K562 (cell line): ENCODE data around the gene MRPL40. TPM values are rescaled to one million over a fixed set of nuclear protein-coding genes. Genes with fewer than 3 reads are reported as not detected.

ENCODE experiments used
- ARHGAP35 ChIP-seq: fragments of 450-650 bp; IDR thresholded peaks from 2 replicates; pipeline ENCODE4 v1.6.1; 2018; ENCODE audit not compliant: partially characterized antibody
- EP400 ChIP-seq: fragments of 450-650 bp; IDR thresholded peaks from 2 replicates; pipeline ENCODE4 v1.6.1; 2017; ENCODE audit warnings: antibody characterized with exemption, mild to moderate bottlenecking, moderate library complexity
- ESRRA ChIP-seq: fragments of 450-650 bp; IDR thresholded peaks from 2 replicates; pipeline ENCODE4 v1.6.1; 2014; ENCODE audit warnings: low read depth, mild to moderate bottlenecking, moderate library complexity, borderline replicate concordance
- MYNN ChIP-seq, 2 experiments: sonication (generic); formaldehyde crosslinking in 1 of 2; IDR thresholded peaks; 2 replicates each; pipeline versions ENCODE4 v1.5.0 to v1.6.1; 2016 to 2020; ENCODE audit warnings: antibody characterized with exemption in 1 of 2, missing genetic modification reagents in 1 of 2
- POLR2AphosphoS2 ChIP-seq: IDR thresholded peaks from 2 replicates; pipeline ENCODE4 v1.6.1; 2012; ENCODE audit warnings: low read length, improper control_type of control experiment
- PTRF ChIP-seq: fragments of 450-650 bp; IDR thresholded peaks from 2 replicates; pipeline ENCODE4 v1.6.1; 2016; ENCODE audit warnings: mild to moderate bottlenecking, missing genetic modification characterization, missing compliant biosample characterization
- SIN3A ChIP-seq, 2 experiments: fragments of 150-350 bp in 1 of 2; IDR thresholded peaks; 2 replicates each; pipeline ENCODE4 v1.6.1; 2011 to 2016; ENCODE audit warnings: borderline replicate concordance in 2 of 2, low read depth in 2 of 2, low read length in 2 of 2, mild to moderate bottlenecking in 2 of 2, moderate library complexity in 2 of 2; ENCODE audit not compliant: control insufficient read depth in 1 of 2
- WHSC1 ChIP-seq: IDR thresholded peaks from one replicate; pipeline ENCODE4 v1.6.1; 2012; ENCODE audit warnings: low read length, control low read depth, inconsistent platforms
- ZNF197 ChIP-seq: fragments of 200-800 bp; sonication (Bioruptor generic); IDR thresholded peaks from 2 replicates; pipeline ENCODE4 v1.6.1; 2016; ENCODE audit warnings: low read depth, missing genetic modification characterization, missing compliant biosample characterization
- ZNF699 ChIP-seq: fragments of 250-450 bp; sonication (Bioruptor Pico); IDR thresholded peaks from 2 replicates; pipeline ENCODE4 v1.8.0; 2021; ENCODE audit warnings: mild to moderate bottlenecking, moderate library complexity; ENCODE audit not compliant: insufficient replicate concordance
- ZZZ3 ChIP-seq: fragments of 450-650 bp; IDR thresholded peaks from 2 replicates; pipeline ENCODE4 v1.6.1; 2016; ENCODE audit warnings: antibody characterized with exemption, mild to moderate bottlenecking, moderate library complexity
- polyA plus RNA-seq, 8 experiments: library from polyadenylated mRNA; depleted of rRNA in 4 of 8; stranded (reverse) in 5 of 8; unstranded in 3 of 8; fragments of >200 nt; fragmentation: Nextera tagmentation in 2 of 8; fragmentation: Illumina TruSeq in 1 of 8; extraction: Ambion mirVana in 2 of 8; extraction: Trizol in 1 of 8; gene quantifications; 2 replicates each; pipeline versions ENCODE4 v1.2.1 to v1.2.3, GENCODE V29; 2011 to 2014; ENCODE audit warnings: inconsistent platforms in 1 of 8, missing spikeins in 1 of 8
- total RNA-seq, 7 experiments: library from RNA; depleted of rRNA in 6 of 7; stranded (reverse); fragments of >200 nt in 6 of 7; fragmentation: Illumina TruSeq in 2 of 7; extraction: Trizol in 2 of 7; gene quantifications; 2 replicates each; pipeline versions ENCODE4 v1.2.1 to v1.2.3, GENCODE V29; 2011 to 2021; ENCODE audit warnings: low replicate concordance in 1 of 7
- TF ChIP-seq, protein P1 (sequence below), 2 experiments: fragments of 150-350 bp in 1 of 2; IDR thresholded peaks; 2 replicates each; pipeline ENCODE4 v1.6.1; 2012 to 2016; ENCODE audit warnings: low read depth in 2 of 2, low read length in 2 of 2, mild to moderate bottlenecking in 1 of 2, moderate library complexity in 1 of 2
- TF ChIP-seq, protein P2 (sequence below): fragments of 450-650 bp; formaldehyde crosslinking; IDR thresholded peaks from 2 replicates; pipeline ENCODE4 v1.4.0; 2020; ENCODE audit warnings: mild to moderate bottlenecking
- TF ChIP-seq, protein P3 (sequence below), 2 experiments: fragments of 450-650 bp in 1 of 2; IDR thresholded peaks; 2 replicates each; pipeline ENCODE4 v1.6.1; 2011 to 2017; ENCODE audit warnings: low read depth in 2 of 2, antibody characterized with exemption in 1 of 2, borderline replicate concordance in 1 of 2, low read length in 1 of 2, mild to moderate bottlenecking in 1 of 2, mixed read lengths in 1 of 2; ENCODE audit not compliant: control insufficient read depth in 1 of 2
- TF ChIP-seq, protein P4 (sequence below): conservative IDR thresholded peaks from 2 replicates; pipeline ENCODE4 v1.6.1; 2011; ENCODE audit warnings: low read depth, mild to moderate bottlenecking, low read length; ENCODE audit not compliant: control insufficient read depth

Gene MRPL40
- total and polyA plus RNA-seq, 9 of the 15 experiments (the other 6 are each of a cell fraction or from before 2014, with no cell fraction given): 132 to 652 (median 208) TPM

DNA sequence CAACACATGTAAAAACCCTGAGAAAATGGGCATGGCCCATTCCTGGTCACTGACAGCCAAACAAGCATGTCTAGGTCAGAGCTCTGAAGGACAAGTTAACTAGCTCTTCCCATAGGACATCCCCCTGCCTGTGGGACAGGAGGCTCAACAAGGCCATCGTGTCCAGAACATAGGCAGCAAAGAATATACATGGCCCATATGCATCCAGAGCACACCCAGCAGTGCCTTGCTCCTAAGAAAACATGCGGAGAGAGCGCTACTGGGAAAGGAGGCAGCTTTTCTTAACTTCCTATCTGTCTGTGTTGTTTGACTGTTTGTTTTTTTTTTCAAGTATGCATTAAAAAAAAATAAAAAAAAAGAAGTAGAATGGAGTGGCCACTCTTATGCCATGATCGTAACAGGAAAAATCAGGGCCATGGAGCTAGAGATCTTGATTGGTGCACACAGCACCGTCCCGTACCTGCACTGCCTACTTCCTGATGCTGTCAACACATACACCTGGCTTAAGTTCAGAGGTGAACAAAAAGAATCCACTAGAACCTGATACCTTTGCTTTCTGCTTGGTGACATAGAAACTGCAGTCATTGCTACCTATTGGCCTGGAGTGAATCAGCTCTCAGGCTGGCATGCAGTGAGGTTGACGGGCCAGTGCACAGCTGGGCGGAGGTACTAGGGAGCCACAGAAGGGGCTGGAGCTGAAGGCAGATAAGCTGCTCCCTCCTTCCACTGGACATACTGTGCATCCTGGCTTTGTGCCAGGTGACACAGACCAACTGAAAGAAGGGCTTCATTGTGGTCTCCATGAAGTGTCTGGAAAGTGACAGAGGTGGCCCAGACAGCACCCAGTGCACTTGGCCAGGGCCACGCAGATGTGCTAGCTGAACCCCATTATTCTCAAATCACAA, 34.8 kb downstream of the MRPL40 start (continued):
- TF ChIP-seq WHSC1: peak; percentile 94
- no peak for TF ChIP-seq ARHGAP35
- TF ChIP-seq, protein P1, sequence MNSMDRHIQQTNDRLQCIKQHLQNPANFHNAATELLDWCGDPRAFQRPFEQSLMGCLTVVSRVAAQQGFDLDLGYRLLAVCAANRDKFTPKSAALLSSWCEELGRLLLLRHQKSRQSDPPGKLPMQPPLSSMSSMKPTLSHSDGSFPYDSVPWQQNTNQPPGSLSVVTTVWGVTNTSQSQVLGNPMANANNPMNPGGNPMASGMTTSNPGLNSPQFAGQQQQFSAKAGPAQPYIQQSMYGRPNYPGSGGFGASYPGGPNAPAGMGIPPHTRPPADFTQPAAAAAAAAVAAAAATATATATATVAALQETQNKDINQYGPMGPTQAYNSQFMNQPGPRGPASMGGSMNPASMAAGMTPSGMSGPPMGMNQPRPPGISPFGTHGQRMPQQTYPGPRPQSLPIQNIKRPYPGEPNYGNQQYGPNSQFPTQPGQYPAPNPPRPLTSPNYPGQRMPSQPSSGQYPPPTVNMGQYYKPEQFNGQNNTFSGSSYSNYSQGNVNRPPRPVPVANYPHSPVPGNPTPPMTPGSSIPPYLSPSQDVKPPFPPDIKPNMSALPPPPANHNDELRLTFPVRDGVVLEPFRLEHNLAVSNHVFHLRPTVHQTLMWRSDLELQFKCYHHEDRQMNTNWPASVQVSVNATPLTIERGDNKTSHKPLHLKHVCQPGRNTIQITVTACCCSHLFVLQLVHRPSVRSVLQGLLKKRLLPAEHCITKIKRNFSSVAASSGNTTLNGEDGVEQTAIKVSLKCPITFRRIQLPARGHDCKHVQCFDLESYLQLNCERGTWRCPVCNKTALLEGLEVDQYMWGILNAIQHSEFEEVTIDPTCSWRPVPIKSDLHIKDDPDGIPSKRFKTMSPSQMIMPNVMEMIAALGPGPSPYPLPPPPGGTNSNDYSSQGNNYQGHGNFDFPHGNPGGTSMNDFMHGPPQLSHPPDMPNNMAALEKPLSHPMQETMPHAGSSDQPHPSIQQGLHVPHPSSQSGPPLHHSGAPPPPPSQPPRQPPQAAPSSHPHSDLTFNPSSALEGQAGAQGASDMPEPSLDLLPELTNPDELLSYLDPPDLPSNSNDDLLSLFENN (IDR thresholded peaks at IDR 0.05; ENCODE audit: low read depth in 2 of 2, low read length in 2 of 2): no peak
- TF ChIP-seq POLR2AphosphoS2: peak; percentile 40; the same call in 1 of the 2 replicates
- no peak for TF ChIP-seq PTRF (tag)
- TF ChIP-seq ZNF197: no peak
- TF ChIP-seq, protein P2, sequence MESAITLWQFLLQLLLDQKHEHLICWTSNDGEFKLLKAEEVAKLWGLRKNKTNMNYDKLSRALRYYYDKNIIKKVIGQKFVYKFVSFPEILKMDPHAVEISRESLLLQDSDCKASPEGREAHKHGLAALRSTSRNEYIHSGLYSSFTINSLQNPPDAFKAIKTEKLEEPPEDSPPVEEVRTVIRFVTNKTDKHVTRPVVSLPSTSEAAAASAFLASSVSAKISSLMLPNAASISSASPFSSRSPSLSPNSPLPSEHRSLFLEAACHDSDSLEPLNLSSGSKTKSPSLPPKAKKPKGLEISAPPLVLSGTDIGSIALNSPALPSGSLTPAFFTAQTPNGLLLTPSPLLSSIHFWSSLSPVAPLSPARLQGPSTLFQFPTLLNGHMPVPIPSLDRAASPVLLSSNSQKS (CRISPR knock-in tag): no peak
- no peak for TF ChIP-seq ZZZ3
- TF ChIP-seq EP400: no peak
- no peak for TF ChIP-seq ZNF699 (CRISPR knock-in tag)
- TF ChIP-seq, protein P3, sequence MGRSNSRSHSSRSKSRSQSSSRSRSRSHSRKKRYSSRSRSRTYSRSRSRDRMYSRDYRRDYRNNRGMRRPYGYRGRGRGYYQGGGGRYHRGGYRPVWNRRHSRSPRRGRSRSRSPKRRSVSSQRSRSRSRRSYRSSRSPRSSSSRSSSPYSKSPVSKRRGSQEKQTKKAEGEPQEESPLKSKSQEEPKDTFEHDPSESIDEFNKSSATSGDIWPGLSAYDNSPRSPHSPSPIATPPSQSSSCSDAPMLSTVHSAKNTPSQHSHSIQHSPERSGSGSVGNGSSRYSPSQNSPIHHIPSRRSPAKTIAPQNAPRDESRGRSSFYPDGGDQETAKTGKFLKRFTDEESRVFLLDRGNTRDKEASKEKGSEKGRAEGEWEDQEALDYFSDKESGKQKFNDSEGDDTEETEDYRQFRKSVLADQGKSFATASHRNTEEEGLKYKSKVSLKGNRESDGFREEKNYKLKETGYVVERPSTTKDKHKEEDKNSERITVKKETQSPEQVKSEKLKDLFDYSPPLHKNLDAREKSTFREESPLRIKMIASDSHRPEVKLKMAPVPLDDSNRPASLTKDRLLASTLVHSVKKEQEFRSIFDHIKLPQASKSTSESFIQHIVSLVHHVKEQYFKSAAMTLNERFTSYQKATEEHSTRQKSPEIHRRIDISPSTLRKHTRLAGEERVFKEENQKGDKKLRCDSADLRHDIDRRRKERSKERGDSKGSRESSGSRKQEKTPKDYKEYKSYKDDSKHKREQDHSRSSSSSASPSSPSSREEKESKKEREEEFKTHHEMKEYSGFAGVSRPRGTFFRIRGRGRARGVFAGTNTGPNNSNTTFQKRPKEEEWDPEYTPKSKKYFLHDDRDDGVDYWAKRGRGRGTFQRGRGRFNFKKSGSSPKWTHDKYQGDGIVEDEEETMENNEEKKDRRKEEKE (IDR thresholded peaks at IDR 0.05; ENCODE audit: borderline replicate concordance in 1 of 2, control insufficient read depth in 1 of 2, low read depth in 2 of 2, low read length in 1 of 2): 0 out of 4 replicates have a peak, but pooled peaks of 1 of the 2 experiments have one; percentile 23
- TF ChIP-seq, protein P4, sequence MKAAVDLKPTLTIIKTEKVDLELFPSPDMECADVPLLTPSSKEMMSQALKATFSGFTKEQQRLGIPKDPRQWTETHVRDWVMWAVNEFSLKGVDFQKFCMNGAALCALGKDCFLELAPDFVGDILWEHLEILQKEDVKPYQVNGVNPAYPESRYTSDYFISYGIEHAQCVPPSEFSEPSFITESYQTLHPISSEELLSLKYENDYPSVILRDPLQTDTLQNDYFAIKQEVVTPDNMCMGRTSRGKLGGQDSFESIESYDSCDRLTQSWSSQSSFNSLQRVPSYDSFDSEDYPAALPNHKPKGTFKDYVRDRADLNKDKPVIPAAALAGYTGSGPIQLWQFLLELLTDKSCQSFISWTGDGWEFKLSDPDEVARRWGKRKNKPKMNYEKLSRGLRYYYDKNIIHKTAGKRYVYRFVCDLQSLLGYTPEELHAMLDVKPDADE: peak; percentile 47; the same call in 1 of the 2 replicates
- no peak for TF ChIP-seq MYNN (IDR thresholded peaks at IDR 0.05)
- TF ChIP-seq MYNN (CRISPR knock-in tag; IDR thresholded peaks at IDR 0.05): peak; percentile 15
- no peak for TF ChIP-seq SIN3A (IDR thresholded peaks at IDR 0.05; ENCODE audit: borderline replicate concordance in 2 of 2, control insufficient read depth in 1 of 2, low read depth in 2 of 2, low read length in 2 of 2)
- TF ChIP-seq ESRRA: no peak
